GM23338 (cell line): ENCODE data around the gene RHOF.

Experiments used
- POLR2AphosphoS5 ChIP-seq: IDR thresholded peaks from 2 replicates; pipeline ENCODE4 v1.6.1; 2016; ENCODE audit warnings: antibody characterized with exemption, low read depth
- TF ChIP-seq, protein P1 (sequence below), 2 experiments: fragments of 200-600 bp in 1 of 2; sonication (generic) in 1 of 2; conservative IDR thresholded peaks; 2 replicates each; pipeline versions ENCODE4 v1.5.1 to v1.6.1; 2016 to 2017; ENCODE audit warnings: antibody characterized with exemption in 2 of 2, low read depth in 2 of 2, mild to moderate bottlenecking in 2 of 2, moderate library complexity in 1 of 2

- TF ChIP-seq, protein P1, sequence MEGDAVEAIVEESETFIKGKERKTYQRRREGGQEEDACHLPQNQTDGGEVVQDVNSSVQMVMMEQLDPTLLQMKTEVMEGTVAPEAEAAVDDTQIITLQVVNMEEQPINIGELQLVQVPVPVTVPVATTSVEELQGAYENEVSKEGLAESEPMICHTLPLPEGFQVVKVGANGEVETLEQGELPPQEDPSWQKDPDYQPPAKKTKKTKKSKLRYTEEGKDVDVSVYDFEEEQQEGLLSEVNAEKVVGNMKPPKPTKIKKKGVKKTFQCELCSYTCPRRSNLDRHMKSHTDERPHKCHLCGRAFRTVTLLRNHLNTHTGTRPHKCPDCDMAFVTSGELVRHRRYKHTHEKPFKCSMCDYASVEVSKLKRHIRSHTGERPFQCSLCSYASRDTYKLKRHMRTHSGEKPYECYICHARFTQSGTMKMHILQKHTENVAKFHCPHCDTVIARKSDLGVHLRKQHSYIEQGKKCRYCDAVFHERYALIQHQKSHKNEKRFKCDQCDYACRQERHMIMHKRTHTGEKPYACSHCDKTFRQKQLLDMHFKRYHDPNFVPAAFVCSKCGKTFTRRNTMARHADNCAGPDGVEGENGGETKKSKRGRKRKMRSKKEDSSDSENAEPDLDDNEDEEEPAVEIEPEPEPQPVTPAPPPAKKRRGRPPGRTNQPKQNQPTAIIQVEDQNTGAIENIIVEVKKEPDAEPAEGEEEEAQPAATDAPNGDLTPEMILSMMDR (conservative IDR thresholded peaks at IDR 0.05; ENCODE audit: low read depth in 2 of 2) = no peak
- no peak for TF ChIP-seq POLR2AphosphoS5
These were observed 41.6 kb downstream of the RHOF start for GRCh38 chr12:121751749-121752351.
